ENCODE data around the gene ETFB. TPM values are rescaled to one million over a fixed set of nuclear protein-coding genes. Genes with fewer than 3 reads are reported as not detected.
"Not testable (repeated sequence)": the region's sequence is repeated elsewhere in the genome, so short reads cannot be mapped to it uniquely, and the experiment has no call there.

Gene ETFB
- total RNA-seq, 1 donor from 2014 or later = 55.1 TPM

GRCh38 chr19:51399231-51399630, 33.0 kb upstream of the ETFB start:
- Mint-ChIP-seq H3K4me1 (ENCODE audit: unreplicated experiment) (no peaks in the 10 kb centered on the region), H3K36me3 (ENCODE audit: low read depth, unreplicated experiment) (peaks cover 18% of the 10 kb centered on the region), H3K27me3 (ENCODE audit: unreplicated experiment) (peaks cover 3% of the 10 kb centered on the region), H3K27ac (ENCODE audit: unreplicated experiment) (no peak overlapping the region), H3K9me3 (ENCODE audit: unreplicated experiment) (peaks cover 19% of the 10 kb centered on the region), H3K4me3 (ENCODE audit: unreplicated experiment) (no peak overlapping the region)
- no peak for DNase-seq (ENCODE audit: low spot score)
- TF ChIP-seq CTCF (IDR thresholded peaks at IDR 0.05; ENCODE audit: unreplicated experiment) = no peak

GRCh38 chr19:51398096-51398704, 32.0 kb upstream of the ETFB start:
- peaks cover 12% of the 10 kb centered on the region for H3K36me3 Mint-ChIP-seq (ENCODE audit: low read depth, unreplicated experiment)
- H3K9me3 Mint-ChIP-seq (ENCODE audit: unreplicated experiment) = peaks cover 12% of the 10 kb centered on the region
- no peak overlapping the region for H3K27ac Mint-ChIP-seq (ENCODE audit: unreplicated experiment)
- H3K4me3 Mint-ChIP-seq (ENCODE audit: unreplicated experiment) = no peak overlapping the region
- H3K4me1 Mint-ChIP-seq (ENCODE audit: unreplicated experiment) = no peaks in the 10 kb centered on the region
- DNase-seq (ENCODE audit: low spot score) = no peak
- TF ChIP-seq CTCF (IDR thresholded peaks at IDR 0.05; ENCODE audit: unreplicated experiment) = no peak
- peaks cover 1% of the 10 kb centered on the region for H3K27me3 Mint-ChIP-seq (ENCODE audit: unreplicated experiment)

- not testable (repeated sequence) for H3K4me3 Mint-ChIP-seq (ENCODE audit: unreplicated experiment)
Measured at GRCh38 chr19:51397453-51397852, 31.3 kb upstream of the ETFB start.

GRCh38 chr19:51396175-51396574, 30.0 kb upstream of the ETFB start:
- DNase-seq (ENCODE audit: low spot score) = no peak
- Mint-ChIP-seq H3K27me3 (ENCODE audit: unreplicated experiment) (peaks cover 1% of the 10 kb centered on the region), H3K36me3 (ENCODE audit: low read depth, unreplicated experiment) (no peaks in the 10 kb centered on the region), H3K4me3 (ENCODE audit: unreplicated experiment) (no peak overlapping the region), H3K27ac (ENCODE audit: unreplicated experiment) (no peak overlapping the region), H3K4me1 (ENCODE audit: unreplicated experiment) (no peaks in the 10 kb centered on the region), H3K9me3 (ENCODE audit: unreplicated experiment) (no peaks in the 10 kb centered on the region)
- TF ChIP-seq CTCF (IDR thresholded peaks at IDR 0.05; ENCODE audit: unreplicated experiment) = no peak

More at GRCh38 chr19:51397453-51397852, 31.3 kb upstream of the ETFB start:
- not testable (repeated sequence) for H3K4me1 Mint-ChIP-seq (ENCODE audit: unreplicated experiment); H3K27me3 Mint-ChIP-seq (ENCODE audit: unreplicated experiment); H3K9me3 Mint-ChIP-seq (ENCODE audit: unreplicated experiment); DNase-seq (ENCODE audit: low spot score); H3K27ac Mint-ChIP-seq (ENCODE audit: unreplicated experiment); H3K36me3 Mint-ChIP-seq (ENCODE audit: low read depth, unreplicated experiment)

- TF ChIP-seq CTCF (IDR thresholded peaks at IDR 0.05; ENCODE audit: unreplicated experiment) = no peak
- H3K4me3 Mint-ChIP-seq (ENCODE audit: unreplicated experiment) = peak overlapping the region; percentile 80
- H3K9me3 Mint-ChIP-seq (ENCODE audit: unreplicated experiment) = no peaks in the 10 kb centered on the region
- no peaks in the 10 kb centered on the region for H3K4me1 Mint-ChIP-seq (ENCODE audit: unreplicated experiment)
- H3K27ac Mint-ChIP-seq (ENCODE audit: unreplicated experiment) = peak overlapping the region; percentile 76
- peaks cover 6% of the 10 kb centered on the region for H3K27me3 Mint-ChIP-seq (ENCODE audit: unreplicated experiment)
- no peaks in the 10 kb centered on the region for H3K36me3 Mint-ChIP-seq (ENCODE audit: low read depth, unreplicated experiment)
- DNase-seq (ENCODE audit: low spot score) = peak; percentile 77
Measured at GRCh38 chr19:51394050-51394836, 28.1 kb upstream of the ETFB start.

Measured in endothelial cell (in vitro differentiated cells).